Esophagus (tissue), 2 donors: ENCODE data around the gene RAB13. TPM values are rescaled to one million over a fixed set of nuclear protein-coding genes. Genes with fewer than 3 reads are reported as not detected.

ENCODE experiments used
- H3K27ac ChIP-seq, 2 donors: one replicate each; pipeline ENCODE4 v1.5.1; 2013; ENCODE audit warnings: low read depth in 2 of 2, mild to moderate bottlenecking in 2 of 2, inconsistent platforms in 1 of 2, low read length in 1 of 2, moderate library complexity in 1 of 2
- H3K27me3 ChIP-seq, 2 donors: one replicate each; pipeline ENCODE4 v1.6.1; 2013; ENCODE audit warnings: low read length in 2 of 2, control low read depth in 1 of 2, mild to moderate bottlenecking in 1 of 2; ENCODE audit not compliant: insufficient read depth in 2 of 2, control insufficient read depth in 1 of 2
- H3K36me3 ChIP-seq, 2 donors: one replicate each; pipeline ENCODE4 v1.6.1; 2013; ENCODE audit warnings: low read length in 1 of 2; ENCODE audit not compliant: control insufficient read depth in 2 of 2, insufficient read depth in 2 of 2
- H3K4me1 ChIP-seq, 2 donors: one replicate each; pipeline ENCODE4 v1.6.1; 2013; ENCODE audit warnings: low read length in 1 of 2; ENCODE audit not compliant: control insufficient read depth in 2 of 2, insufficient read depth in 2 of 2
- H3K4me3 ChIP-seq, 2 donors: one replicate each; pipeline ENCODE4 v1.5.1; 2013; ENCODE audit warnings: low read length in 2 of 2, mild to moderate bottlenecking in 2 of 2, low read depth in 1 of 2, moderate library complexity in 1 of 2
- H3K9me3 ChIP-seq, 2 donors: one replicate each; pipeline ENCODE4 v1.6.1; 2013; ENCODE audit warnings: mild to moderate bottlenecking in 2 of 2, low read depth in 1 of 2, low read length in 1 of 2, moderate library complexity in 1 of 2; ENCODE audit not compliant: control insufficient read depth in 2 of 2, insufficient read depth in 1 of 2
- WGBS, 2 donors: extraction: QIAGEN DNeasy Blood & Tissue Kit; methylation state at CpG; one replicate each; pipeline ENCODE4 v1.1.7; 2013; 5-methylcytosine and 5-hydroxymethylcytosine counted together
- polyA plus RNA-seq, 2 donors: library from polyadenylated mRNA; stranded (reverse); fragments of 200-250 nt; gene quantifications; one replicate each; pipeline ENCODE4 v1.2.3, GENCODE V29; 2013
- donor health status: healthy with polysubstance abuse.
- donor health status: Bipolar disorder and iron deficiency.

Gene RAB13
- polyA plus RNA-seq, 2 donors, result 83.2 to 89.5 TPM

DNA sequence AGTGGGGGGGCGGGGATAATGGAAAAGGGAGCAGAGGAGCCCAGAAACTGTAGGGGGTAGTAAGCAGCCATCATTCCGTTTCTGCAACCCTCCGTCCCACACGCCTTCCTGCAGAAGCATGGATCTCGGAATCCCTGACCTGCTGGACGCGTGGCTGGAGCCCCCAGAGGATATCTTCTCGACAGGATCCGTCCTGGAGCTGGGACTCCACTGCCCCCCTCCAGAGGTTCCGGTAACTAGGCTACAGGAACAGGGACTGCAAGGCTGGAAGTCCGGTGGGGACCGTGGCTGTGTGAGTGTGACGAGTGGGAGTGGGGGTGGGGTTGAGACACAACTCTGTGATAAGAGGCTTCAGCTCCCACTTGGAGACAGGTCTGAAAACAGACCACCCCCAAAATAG is 17.7 kb downstream of the RAB13 start:
- 17 to 20% methylated on average over 13 of the region's 13 CpGs for WGBS, 2 donors
- Histone ChIP-seq H3K36me3 (peaks cover 0 to 3% of the 10 kb centered on the region in 2 donors), H3K9me3 (no peaks in the 10 kb centered on the region), H3K4me3 (peak overlapping the region; percentile 66 to 78), H3K27ac (peak overlapping the region; percentile 95 to 96), H3K4me1 (peaks cover 0 to 4% of the 10 kb centered on the region in 2 donors), H3K27me3 (no peaks in the 10 kb centered on the region)

DNA sequence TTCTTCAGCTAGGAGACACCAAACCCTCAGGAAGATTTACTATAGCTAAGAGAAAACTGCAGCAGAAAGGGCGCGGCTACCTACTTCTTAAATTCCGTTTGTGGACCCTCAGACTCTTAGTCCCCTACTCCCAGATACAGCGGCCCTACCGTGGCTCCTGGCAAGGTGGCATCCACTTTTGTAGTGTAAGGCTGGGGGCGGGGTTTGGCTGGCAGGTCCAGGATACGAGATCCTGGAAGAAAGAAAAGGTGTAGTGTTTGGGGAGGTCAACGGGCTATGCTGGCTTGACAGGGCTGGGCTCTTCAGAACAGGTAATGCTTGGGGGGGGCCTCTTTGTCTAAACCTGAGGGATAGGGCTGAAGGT is 18.2 kb downstream of the RAB13 start:
- WGBS, 2 donors, result 2% methylated on average over 8 of the region's 8 CpGs
- Histone ChIP-seq H3K4me1 (peaks cover 0 to 7% of the 10 kb centered on the region in 2 donors), H3K27ac (peak overlapping the region; percentile 95 to 96)

DNA sequence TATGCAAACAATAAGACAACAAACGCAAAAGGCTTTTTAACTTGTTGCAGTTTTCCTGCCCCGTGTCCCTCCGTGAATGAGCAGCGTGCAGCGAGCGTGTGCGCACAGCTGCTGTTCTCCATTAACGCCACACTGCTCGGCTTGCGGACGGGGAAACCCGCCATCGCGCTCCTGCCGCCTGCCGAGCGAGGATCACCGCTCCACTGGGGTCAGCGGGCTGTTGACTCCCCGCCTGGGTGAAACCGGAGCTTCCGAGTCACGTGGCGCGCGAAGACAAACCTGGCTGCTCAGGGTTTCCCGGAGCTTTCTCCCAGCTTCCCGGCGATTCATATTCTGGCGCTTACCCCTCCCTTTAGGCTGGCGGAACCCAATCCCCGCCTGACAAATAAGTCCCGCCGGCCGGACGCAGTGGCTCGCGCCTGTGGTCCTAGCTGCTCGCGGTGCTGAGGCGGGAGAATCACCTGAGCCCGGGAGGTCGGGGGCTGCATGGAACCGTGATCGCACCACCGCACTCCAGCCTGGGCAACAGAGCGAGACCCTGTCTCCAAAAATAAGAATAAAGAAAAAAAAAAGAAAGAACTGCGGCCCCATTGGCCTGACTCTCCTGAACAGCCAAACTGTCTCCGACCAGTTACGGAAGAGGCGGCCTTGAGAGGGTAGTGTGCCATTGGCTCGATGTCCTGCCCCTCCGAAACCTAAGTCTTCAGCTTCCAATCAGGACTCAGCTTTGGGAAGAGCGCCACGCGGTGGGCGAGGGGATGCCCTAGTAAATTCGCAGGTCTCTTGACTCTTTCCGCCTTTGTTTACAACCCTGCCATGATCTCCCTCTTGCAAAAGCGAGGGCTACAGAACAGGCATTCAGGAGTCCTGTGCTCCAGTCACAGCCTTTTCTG is 18.8 kb downstream of the RAB13 start, which contains the start of gene CREB3L4:
CREB3L4 (plus strand) TSS at position 796 of the 893 bp plus-strand sequence. CDS start 624 bp downstream, outside the sequence.
- Histone ChIP-seq H3K27ac (peak within 1 kb of the TSS; percentile 95 to 96), H3K9me3 (no peaks in the 10 kb centered on the region), H3K4me1 (peaks cover 3 to 7% of the 10 kb centered on the region in 2 donors), H3K4me3 (peak within 1 kb of the TSS; percentile 66 to 78), H3K36me3 (no peaks in the 10 kb centered on the region), H3K27me3 (no peaks in the 10 kb centered on the region)
- WGBS, 2 donors, result 0 to 1% methylated on average over 60 of the region's 60 CpGs

More for the DNA sequence above, 18.2 kb downstream of the RAB13 start:
- H3K9me3 ChIP-seq, result no peaks in the 10 kb centered on the region
- no peaks in the 10 kb centered on the region for H3K36me3 ChIP-seq
- H3K27me3 ChIP-seq, result no peaks in the 10 kb centered on the region
- H3K4me3 ChIP-seq, result peak overlapping the region; percentile 66 to 78

DNA sequence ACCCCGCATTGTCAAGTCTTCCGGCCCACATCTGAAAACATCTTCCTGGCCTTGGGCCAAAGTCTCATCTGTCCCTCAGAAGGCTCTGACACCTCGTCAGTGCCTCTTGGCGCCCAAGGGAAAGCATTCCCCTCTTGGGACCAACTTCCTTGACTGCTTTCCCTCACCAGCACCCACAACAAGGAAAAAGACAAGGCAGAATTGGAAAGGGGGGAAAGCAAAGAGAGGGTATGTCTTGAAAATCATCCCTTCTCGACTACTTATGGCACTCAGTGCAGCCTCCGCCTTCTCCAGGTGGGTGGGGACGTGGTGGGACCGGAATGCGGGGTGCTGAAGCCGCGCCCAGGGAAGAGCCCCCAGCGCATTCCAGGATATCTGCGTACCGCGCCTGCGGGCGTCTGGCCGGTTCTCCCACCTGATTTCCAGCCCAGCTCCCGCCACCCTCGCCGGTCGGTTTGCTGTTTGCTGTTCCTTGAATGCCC is 22.2 kb downstream of the RAB13 start:
- Histone ChIP-seq H3K27ac (peak overlapping the region; percentile 90 to 99), H3K4me3 (peak overlapping the region; percentile 66 to 83), H3K9me3 (no peaks in the 10 kb centered on the region), H3K27me3 (no peaks in the 10 kb centered on the region), H3K36me3 (peaks cover 0 to 7% of the 10 kb centered on the region in 2 donors), H3K4me1 (peaks cover 7 to 14% of the 10 kb centered on the region in 2 donors)
- WGBS, 2 donors, result 0 to 2% methylated on average over 22 of the region's 22 CpGs

DNA sequence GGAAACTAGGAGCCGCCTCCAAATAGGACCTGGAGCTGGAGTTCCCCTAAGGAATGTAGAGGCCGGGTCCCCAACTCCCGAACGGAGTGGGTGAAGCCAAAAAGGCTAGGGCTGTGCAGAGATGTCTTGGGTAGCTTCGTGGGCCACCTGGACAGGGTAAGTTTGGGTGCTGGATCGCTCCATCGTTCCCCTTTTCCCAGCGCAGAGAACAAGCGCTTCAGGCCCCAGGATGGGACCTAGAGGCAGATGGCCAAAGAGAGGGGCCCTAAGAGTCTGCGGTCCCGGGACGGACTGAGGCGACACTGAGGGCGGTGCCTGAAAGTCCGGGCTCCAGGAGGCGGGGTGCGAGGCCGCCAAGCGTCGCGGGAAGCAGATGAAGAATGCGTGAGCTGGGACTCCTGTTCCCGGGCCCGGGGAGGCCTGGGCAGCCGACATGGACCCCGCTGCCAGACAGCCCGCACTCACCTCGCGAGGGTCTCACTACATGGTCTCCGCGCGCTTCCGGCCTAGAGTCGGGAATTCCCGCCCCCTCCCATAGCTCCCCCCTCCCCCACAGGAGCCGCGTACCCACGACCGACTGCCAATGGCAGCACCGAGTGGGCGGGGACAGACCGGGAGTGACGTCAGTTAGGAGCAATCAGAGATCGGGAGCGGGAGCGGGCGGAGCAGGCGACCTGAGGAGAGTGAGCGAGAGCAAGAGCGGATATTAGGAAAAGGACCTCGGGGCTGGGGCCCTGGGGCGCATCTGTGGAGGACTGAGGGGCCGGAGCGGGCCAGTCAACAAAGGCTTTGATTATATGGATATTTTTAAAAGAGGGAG is 22.9 kb downstream of the RAB13 start, which contains the start of gene SLC39A1:
SLC39A1 (minus strand) TSS at position 508 of the 820 bp plus-strand sequence. CDS start 822 bp downstream, outside the sequence.
- Histone ChIP-seq H3K4me1 (peaks cover 3 to 14% of the 10 kb centered on the region in 2 donors), H3K36me3 (peaks cover 0 to 7% of the 10 kb centered on the region in 2 donors), H3K27me3 (no peaks in the 10 kb centered on the region), H3K4me3 (peak within 1 kb of the TSS; percentile 66 to 83), H3K27ac (peak within 1 kb of the TSS; percentile 90 to 99), H3K9me3 (no peaks in the 10 kb centered on the region)
- 1% methylated on average over 46 to 54 of the region's 54 CpGs for WGBS, 2 donors

DNA sequence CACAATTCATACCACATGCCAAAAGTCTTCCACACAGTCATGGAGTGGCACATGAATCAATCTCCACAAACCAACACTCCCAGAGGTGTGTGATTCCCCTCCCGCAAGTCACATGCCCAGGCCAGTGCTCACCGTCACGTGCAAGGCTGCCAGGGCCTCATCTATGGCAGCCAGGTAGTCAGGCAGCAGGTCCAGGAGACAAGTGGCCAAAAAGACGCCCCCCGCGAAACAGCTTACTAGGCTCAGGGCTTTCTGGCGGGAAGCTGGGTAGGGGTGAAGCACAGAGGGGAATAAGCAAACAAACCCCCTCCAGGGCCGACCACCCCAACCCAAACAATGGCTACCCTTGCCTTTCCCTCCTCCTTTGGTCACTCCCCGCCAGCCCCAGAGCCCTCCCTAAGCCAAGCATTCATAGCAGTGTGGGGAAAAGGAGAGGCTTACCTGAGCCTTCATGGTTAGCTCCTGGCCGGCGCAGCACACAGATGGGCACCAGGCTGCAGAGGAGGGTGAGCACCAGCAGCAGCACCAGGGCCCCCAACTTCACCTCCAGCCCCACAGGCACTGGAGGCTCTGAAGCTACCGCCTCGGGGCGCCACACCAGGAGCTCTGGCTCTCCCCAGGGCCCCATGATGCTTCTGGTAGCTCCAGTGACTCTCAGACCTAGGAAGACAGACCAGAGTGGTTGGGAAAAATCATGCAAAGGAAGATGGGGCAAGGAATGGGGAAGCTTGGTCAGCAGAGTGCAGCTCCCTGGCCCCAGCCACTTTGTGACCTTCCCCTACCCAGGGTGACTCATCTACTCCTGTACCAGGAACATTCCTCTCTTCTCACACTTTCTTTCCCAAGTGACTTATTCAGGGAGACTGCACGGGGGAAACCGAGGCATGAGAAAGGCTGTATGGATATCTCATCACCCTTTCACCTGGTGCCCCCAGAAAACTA is 23.8 kb downstream of the RAB13 start:
- Histone ChIP-seq H3K27ac (peak overlapping the region; percentile 90 to 99), H3K36me3 (peaks cover 0 to 7% of the 10 kb centered on the region in 2 donors), H3K9me3 (no peaks in the 10 kb centered on the region), H3K27me3 (no peaks in the 10 kb centered on the region), H3K4me3 (peak overlapping the region; percentile 66 to 83), H3K4me1 (peaks cover 3 to 14% of the 10 kb centered on the region in 2 donors)
- WGBS, 2 donors, result 35 to 36% methylated on average over 16 of the region's 16 CpGs

DNA sequence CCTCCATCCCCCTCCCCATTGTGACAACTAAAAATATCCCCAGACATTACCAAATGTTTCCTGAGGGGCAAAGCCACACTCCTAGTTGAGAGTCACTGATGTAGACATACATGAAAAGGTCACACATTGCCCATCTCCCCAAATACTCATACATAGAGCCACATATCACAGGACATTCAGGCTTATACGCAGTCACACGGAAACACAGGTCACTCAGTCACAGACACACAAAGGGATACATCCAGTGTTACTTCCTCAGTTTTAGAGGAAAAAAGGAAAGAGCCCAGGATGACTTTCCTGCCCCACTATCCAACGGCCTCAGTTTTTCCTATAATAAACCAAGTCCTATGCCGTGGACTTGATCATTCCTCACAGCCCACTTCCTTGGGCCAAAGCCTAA is 24.7 kb downstream of the RAB13 start:
- WGBS, 2 donors, result 73 to 76% methylated on average over 4 of the region's 4 CpGs
- peak overlapping the region; percentile 90 to 99 for H3K27ac ChIP-seq
- peaks cover 0 to 7% of the 10 kb centered on the region in 2 donors for H3K36me3 ChIP-seq
- H3K27me3 ChIP-seq, result no peaks in the 10 kb centered on the region
- peaks cover 4 to 17% of the 10 kb centered on the region in 2 donors for H3K4me1 ChIP-seq
- no peak overlapping the region for H3K4me3 ChIP-seq
- H3K9me3 ChIP-seq, result no peaks in the 10 kb centered on the region

DNA sequence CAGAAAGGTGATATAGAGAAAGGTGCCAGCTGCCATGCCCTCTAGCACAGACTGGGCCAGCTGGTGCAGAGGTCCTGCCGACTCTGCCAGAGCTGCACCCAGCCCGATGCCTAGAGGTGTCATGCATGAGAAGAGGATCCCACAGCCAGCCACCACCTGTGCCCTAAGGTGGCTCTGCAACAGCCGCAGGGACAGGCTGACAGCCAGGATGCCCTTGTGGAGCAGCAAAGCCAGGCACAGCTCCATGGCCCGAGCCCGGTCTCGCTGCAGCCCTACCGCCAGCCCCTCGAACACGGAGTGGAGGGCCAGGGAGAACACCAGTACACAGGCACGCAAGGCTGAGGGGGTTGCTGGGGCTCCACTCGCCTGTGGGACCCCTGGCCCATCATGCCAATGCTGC is 25.9 kb downstream of the RAB13 start:
- Histone ChIP-seq H3K4me1 (peaks cover 7 to 24% of the 10 kb centered on the region in 2 donors), H3K27me3 (no peaks in the 10 kb centered on the region), H3K27ac (peak overlapping the region in 1 of 2 donors; percentile 12), H3K36me3 (peaks cover 0 to 7% of the 10 kb centered on the region in 2 donors), H3K4me3 (no peak overlapping the region), H3K9me3 (no peaks in the 10 kb centered on the region)
- WGBS, 2 donors, result 81 to 86% methylated on average over 11 of the region's 11 CpGs
